SK-N-SH treated with all-trans-retinoic acid at 6 μM for 48 hours (cell line): ENCODE measurements around the gene TTC23.

Experiments used
- ATAC-seq: fragments of 200-7000 bp; cut with Tn5 transposase; 3 replicates; pipeline ENCODE4 v1.9.1; 2020; ENCODE audit warnings: mild to moderate bottlenecking, moderate library complexity
- ARNTL ChIP-seq: fragments of 450-650 bp; formaldehyde crosslinking; IDR thresholded peaks from 2 replicates; pipeline ENCODE4 v1.5.0; 2020; ENCODE audit warnings: low read depth, mild to moderate bottlenecking, moderate library complexity, borderline replicate concordance
- BACH2 ChIP-seq: fragments of 250-450 bp; sonication (Bioruptor Pico); IDR thresholded peaks from 2 replicates; pipeline ENCODE4 v1.9.0; 2021; ENCODE audit warnings: mild to moderate bottlenecking, borderline replicate concordance
- CREB5 ChIP-seq: fragments of 250-450 bp; sonication (Bioruptor Pico); IDR thresholded peaks from 2 replicates; pipeline ENCODE4 v1.5.1; 2020; ENCODE audit warnings: low read depth, mild to moderate bottlenecking, moderate library complexity
- CSDC2 ChIP-seq: fragments of 250-450 bp; sonication (Bioruptor Pico); IDR thresholded peaks from 2 replicates; pipeline ENCODE4 v1.5.0; 2020; ENCODE audit warnings: mild to moderate bottlenecking, moderate library complexity
- ESRRG ChIP-seq: fragments of 250-450 bp; sonication (Bioruptor Pico); IDR thresholded peaks from 2 replicates; pipeline ENCODE4 v1.6.1; 2021; ENCODE audit warnings: mild to moderate bottlenecking
- GLIS3 ChIP-seq: fragments of 250-450 bp; sonication (Bioruptor Pico); IDR thresholded peaks from 2 replicates; pipeline ENCODE4 v1.5.0; 2020; ENCODE audit warnings: mild to moderate bottlenecking, moderate library complexity
- ISL1 ChIP-seq: fragments of 250-450 bp; sonication (Bioruptor Pico); IDR thresholded peaks from 2 replicates; pipeline ENCODE4 v2.1.2; 2022; ENCODE audit warnings: mild to moderate bottlenecking, moderate library complexity
- OSR1 ChIP-seq: fragments of 250-450 bp; sonication (Bioruptor Pico); IDR thresholded peaks from 2 replicates; pipeline ENCODE4 v1.8.0; 2022; ENCODE audit warnings: moderate library complexity, mild to moderate bottlenecking, inconsistent platforms
- POU6F1 ChIP-seq: fragments of 250-450 bp; sonication (Bioruptor Pico); IDR thresholded peaks from 2 replicates; pipeline ENCODE4 v1.8.0; 2021; ENCODE audit warnings: low read depth, mild to moderate bottlenecking, moderate library complexity, borderline replicate concordance
- PPARA ChIP-seq: fragments of 250-450 bp; sonication (Bioruptor Pico); IDR thresholded peaks from 2 replicates; pipeline ENCODE4 v1.5.0; 2020; ENCODE audit warnings: mild to moderate bottlenecking, borderline replicate concordance
- RARB ChIP-seq: fragments of 250-450 bp; sonication (Bioruptor Pico); IDR thresholded peaks from 2 replicates; pipeline ENCODE4 v1.8.0; 2021; ENCODE audit warnings: mild to moderate bottlenecking, moderate library complexity
- TCF4 ChIP-seq: fragments of 250-450 bp; sonication (Bioruptor Pico); IDR thresholded peaks from 2 replicates; pipeline ENCODE4 v1.8.0; 2021; ENCODE audit warnings: mild to moderate bottlenecking, moderate library complexity, borderline replicate concordance
- TOX ChIP-seq: fragments of 250-450 bp; sonication (Bioruptor Pico); IDR thresholded peaks from 2 replicates; pipeline ENCODE4 v1.8.0; 2021; ENCODE audit warnings: mild to moderate bottlenecking, moderate library complexity, borderline replicate concordance
- TSHZ2 ChIP-seq: fragments of 250-450 bp; sonication (Bioruptor Pico); IDR thresholded peaks from 2 replicates; pipeline ENCODE4 v1.5.0; 2020; ENCODE audit warnings: mild to moderate bottlenecking, moderate library complexity
- ZC3H10 ChIP-seq: fragments of 250-450 bp; sonication (Bioruptor Pico); IDR thresholded peaks from 2 replicates; pipeline ENCODE4 v1.5.1; 2021; ENCODE audit warnings: mild to moderate bottlenecking, moderate library complexity
- ZFP3 ChIP-seq: fragments of 250-450 bp; sonication (Bioruptor Pico); IDR thresholded peaks from 2 replicates; pipeline ENCODE4 v1.5.0; 2020; ENCODE audit warnings: mild to moderate bottlenecking, moderate library complexity
- ZFP30 ChIP-seq: fragments of 450-650 bp; formaldehyde crosslinking; IDR thresholded peaks from 2 replicates; pipeline ENCODE4 v1.5.0; 2022; ENCODE audit warnings: mild to moderate bottlenecking, moderate library complexity
- ZNF565 ChIP-seq: fragments of 450-650 bp; formaldehyde crosslinking; conservative IDR thresholded peaks from 2 replicates; pipeline ENCODE4 v1.5.0; 2020; ENCODE audit warnings: low read depth, mild to moderate bottlenecking, moderate library complexity
- ZNF8 ChIP-seq: fragments of 450-650 bp; formaldehyde crosslinking; IDR thresholded peaks from 2 replicates; pipeline ENCODE4 v1.5.0; 2020; ENCODE audit warnings: mild to moderate bottlenecking, moderate library complexity
- TF ChIP-seq, protein P1 (sequence below): fragments of 250-450 bp; sonication (Bioruptor Pico); IDR thresholded peaks from 2 replicates; pipeline ENCODE4 v1.5.1; 2021; ENCODE audit warnings: mild to moderate bottlenecking, moderate library complexity

The TTC23 gene

GRCh38 chr15:99145778-99146177, 103.6 kb downstream of the TTC23 start (continued):
- no peak for TF ChIP-seq TSHZ2 (CRISPR knock-in tag)
- no peak for TF ChIP-seq PPARA (CRISPR knock-in tag)

DNA sequence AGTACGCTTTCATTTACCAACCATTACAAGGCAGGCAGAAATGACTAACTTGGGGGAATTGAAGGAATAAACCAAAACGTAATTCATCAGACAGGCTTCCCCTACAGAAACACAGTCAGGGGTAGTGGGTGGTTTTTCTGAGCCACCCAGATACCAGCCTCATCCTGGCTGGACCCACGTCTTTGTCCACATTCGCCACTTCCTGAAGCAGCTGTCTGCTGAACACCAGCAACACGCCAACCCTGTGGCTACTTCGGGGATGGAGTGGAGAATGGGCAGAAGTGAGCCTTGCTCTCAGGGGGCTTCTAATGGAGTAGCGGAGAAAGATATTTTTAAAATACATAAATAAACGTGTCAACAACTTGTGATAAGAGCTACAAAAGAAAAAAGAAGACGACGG, 104.4 kb downstream of the TTC23 start:
- ATAC-seq = no peak
- no peak for TF ChIP-seq ZFP3 (CRISPR knock-in tag)
- TF ChIP-seq TOX (CRISPR knock-in tag) = no peak
- no peak for TF ChIP-seq ZNF8 (CRISPR knock-in tag)
- TF ChIP-seq POU6F1 = no peak
- TF ChIP-seq RARB = no peak
- TF ChIP-seq ZC3H10 (CRISPR knock-in tag) = no peak
- no peak for TF ChIP-seq TCF4 (CRISPR knock-in tag)
- no peak for TF ChIP-seq TSHZ2 (CRISPR knock-in tag)
- no peak for TF ChIP-seq ARNTL (CRISPR knock-in tag)

DNA sequence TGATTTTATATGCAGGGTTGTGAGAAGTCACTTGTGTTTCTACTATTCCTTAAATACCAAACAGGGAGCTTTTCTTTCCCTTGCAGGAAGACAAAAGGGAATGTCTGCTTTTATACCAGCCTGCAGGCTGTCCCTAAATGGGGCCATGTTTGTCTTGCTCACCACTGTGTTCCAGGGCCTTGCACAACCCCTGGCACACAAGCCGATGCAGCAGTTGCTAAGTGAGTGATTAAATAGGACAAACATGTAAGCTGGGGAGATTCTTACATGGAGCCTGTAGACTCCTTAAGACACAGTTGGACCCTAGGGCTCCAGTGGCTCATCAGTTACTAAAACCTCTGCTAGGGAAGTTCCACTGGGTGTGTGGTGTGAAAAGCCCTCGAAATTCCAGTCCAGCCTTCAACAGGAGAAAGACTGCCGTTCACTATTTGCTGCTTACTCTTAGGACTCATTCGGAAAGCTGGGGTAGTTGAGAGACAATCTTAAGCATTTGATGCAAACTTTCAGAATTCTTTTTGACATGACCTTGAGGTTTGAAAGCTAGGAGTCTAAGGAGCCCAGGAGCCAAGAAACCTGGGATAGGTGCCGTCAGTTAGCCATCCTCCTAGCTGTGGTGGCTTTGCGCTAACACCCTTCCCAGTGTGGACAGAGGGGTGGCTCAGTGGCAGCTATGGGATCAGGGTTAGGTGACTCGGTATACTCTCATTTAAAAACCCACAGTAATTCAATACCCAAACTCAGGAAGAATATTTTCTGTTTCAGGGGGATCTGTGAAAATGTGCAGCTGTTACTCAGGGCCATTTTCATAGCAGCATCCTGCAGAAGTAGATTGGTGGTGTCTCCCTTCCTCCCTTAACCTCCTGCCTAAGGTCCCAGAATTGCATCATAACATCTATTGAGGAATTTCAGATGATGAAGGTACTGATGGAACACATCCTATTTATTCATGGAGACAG, 105.4 kb downstream of the TTC23 start:
- TF ChIP-seq ZFP3 (CRISPR knock-in tag) (no peak), BACH2 (CRISPR knock-in tag) (no peak), ESRRG (no peak), ZC3H10 (CRISPR knock-in tag) (no peak), ISL1 (CRISPR knock-in tag) (no peak), PPARA (CRISPR knock-in tag) (no peak), CREB5 (no peak), RARB (no peak), ZFP30 (CRISPR knock-in tag) (no peak), ZNF8 (CRISPR knock-in tag) (no peak), ARNTL (CRISPR knock-in tag) (no peak), TCF4 (CRISPR knock-in tag) (no peak), OSR1 (no peak), POU6F1 (no peak), ZNF565 (CRISPR knock-in tag) (no peak), GLIS3 (no peak), CSDC2 (no peak), TOX (CRISPR knock-in tag) (no peak), TSHZ2 (CRISPR knock-in tag) (no peak)
- TF ChIP-seq, protein P1, sequence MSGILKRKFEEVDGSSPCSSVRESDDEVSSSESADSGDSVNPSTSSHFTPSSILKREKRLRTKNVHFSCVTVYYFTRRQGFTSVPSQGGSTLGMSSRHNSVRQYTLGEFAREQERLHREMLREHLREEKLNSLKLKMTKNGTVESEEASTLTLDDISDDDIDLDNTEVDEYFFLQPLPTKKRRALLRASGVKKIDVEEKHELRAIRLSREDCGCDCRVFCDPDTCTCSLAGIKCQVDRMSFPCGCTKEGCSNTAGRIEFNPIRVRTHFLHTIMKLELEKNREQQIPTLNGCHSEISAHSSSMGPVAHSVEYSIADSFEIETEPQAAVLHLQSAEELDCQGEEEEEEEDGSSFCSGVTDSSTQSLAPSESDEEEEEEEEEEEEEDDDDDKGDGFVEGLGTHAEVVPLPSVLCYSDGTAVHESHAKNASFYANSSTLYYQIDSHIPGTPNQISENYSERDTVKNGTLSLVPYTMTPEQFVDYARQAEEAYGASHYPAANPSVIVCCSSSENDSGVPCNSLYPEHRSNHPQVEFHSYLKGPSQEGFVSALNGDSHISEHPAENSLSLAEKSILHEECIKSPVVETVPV (CRISPR knock-in tag) = no peak
- ATAC-seq = no peak
